IMR-90 (cell line): ENCODE results near the gene GPRIN3.

Experiments
- CHD1 ChIP-seq: IDR thresholded peaks from 2 replicates; pipeline ENCODE4 v1.6.1; 2012; ENCODE audit warnings: low read depth, low read length, improper control_type of control experiment
- CTCF ChIP-seq: conservative IDR thresholded peaks from 2 replicates; pipeline ENCODE4 v1.5.1; 2012; ENCODE audit warnings: mild to moderate bottlenecking, low read depth, low read length, improper control_type of control experiment
- POLR2A ChIP-seq: IDR thresholded peaks from 2 replicates; pipeline ENCODE4 v1.6.1; 2012; ENCODE audit warnings: mild to moderate bottlenecking, low read depth, low read length
- RCOR1 ChIP-seq: IDR thresholded peaks from 2 replicates; pipeline ENCODE4 v1.6.1; 2012; ENCODE audit warnings: mild to moderate bottlenecking, low read length, improper control_type of control experiment; ENCODE audit not compliant: insufficient replicate concordance

GRCh38 chr4:89356086-89356485 lies 48.5 kb upstream of the GPRIN3 start:
- TF ChIP-seq RCOR1 (no peak), POLR2A (no peak), CTCF (no peak), CHD1 (no peak)
